Esophagus (tissue), 2 donors: ENCODE results near the gene LRRC14B. TPM values are rescaled to one million over a fixed set of nuclear protein-coding genes. Genes with fewer than 3 reads are reported as not detected.

Source experiments
- H3K27ac ChIP-seq, 2 donors: one replicate each; pipeline ENCODE4 v1.5.1; 2013; ENCODE audit warnings: low read depth in 2 of 2, mild to moderate bottlenecking in 2 of 2, inconsistent platforms in 1 of 2, low read length in 1 of 2, moderate library complexity in 1 of 2
- H3K27me3 ChIP-seq, 2 donors: one replicate each; pipeline ENCODE4 v1.6.1; 2013; ENCODE audit warnings: low read length in 2 of 2, control low read depth in 1 of 2, mild to moderate bottlenecking in 1 of 2; ENCODE audit not compliant: insufficient read depth in 2 of 2, control insufficient read depth in 1 of 2
- H3K36me3 ChIP-seq, 2 donors: one replicate each; pipeline ENCODE4 v1.6.1; 2013; ENCODE audit warnings: low read length in 1 of 2; ENCODE audit not compliant: control insufficient read depth in 2 of 2, insufficient read depth in 2 of 2
- H3K4me1 ChIP-seq, 2 donors: one replicate each; pipeline ENCODE4 v1.6.1; 2013; ENCODE audit warnings: low read length in 1 of 2; ENCODE audit not compliant: control insufficient read depth in 2 of 2, insufficient read depth in 2 of 2
- H3K4me3 ChIP-seq, 2 donors: one replicate each; pipeline ENCODE4 v1.5.1; 2013; ENCODE audit warnings: low read length in 2 of 2, mild to moderate bottlenecking in 2 of 2, low read depth in 1 of 2, moderate library complexity in 1 of 2
- H3K9me3 ChIP-seq, 2 donors: one replicate each; pipeline ENCODE4 v1.6.1; 2013; ENCODE audit warnings: mild to moderate bottlenecking in 2 of 2, low read depth in 1 of 2, low read length in 1 of 2, moderate library complexity in 1 of 2; ENCODE audit not compliant: control insufficient read depth in 2 of 2, insufficient read depth in 1 of 2
- WGBS, 2 donors: extraction: QIAGEN DNeasy Blood & Tissue Kit; methylation state at CpG; one replicate each; pipeline ENCODE4 v1.1.7; 2013; 5-methylcytosine and 5-hydroxymethylcytosine counted together
- polyA plus RNA-seq, 2 donors: library from polyadenylated mRNA; stranded (reverse); fragments of 200-250 nt; gene quantifications; one replicate each; pipeline ENCODE4 v1.2.3, GENCODE V29; 2013
- donor health status: healthy with polysubstance abuse.
- donor health status: Bipolar disorder and iron deficiency.

Gene LRRC14B
- polyA plus RNA-seq, 2 donors: 0.02 TPM; not detected in 1

- H3K27me3 ChIP-seq: no peaks in the 10 kb centered on the region
- H3K27ac ChIP-seq: no peak overlapping the region
- H3K9me3 ChIP-seq: no peaks in the 10 kb centered on the region
- no peak overlapping the region for H3K4me3 ChIP-seq
- H3K36me3 ChIP-seq: no peaks in the 10 kb centered on the region
- no peaks in the 10 kb centered on the region for H3K4me1 ChIP-seq
- 76 to 81% methylated on average over 17 of the region's 17 CpGs for WGBS, 2 donors
Observed at GRCh38 chr5:172841-173251, 18.4 kb upstream of the LRRC14B start.

GRCh38 chr5:173392-174290 is 17.7 kb upstream of the LRRC14B start:
- no peak overlapping the region for H3K4me3 ChIP-seq
- H3K36me3 ChIP-seq: no peaks in the 10 kb centered on the region
- no peaks in the 10 kb centered on the region for H3K27me3 ChIP-seq
- no peak overlapping the region for H3K27ac ChIP-seq
- 79 to 83% methylated on average over 22 of the region's 22 CpGs for WGBS, 2 donors
- no peaks in the 10 kb centered on the region for H3K9me3 ChIP-seq
- no peaks in the 10 kb centered on the region for H3K4me1 ChIP-seq

- Histone ChIP-seq H3K27ac (no peak overlapping the region), H3K36me3 (no peaks in the 10 kb centered on the region), H3K27me3 (no peaks in the 10 kb centered on the region), H3K4me1 (no peaks in the 10 kb centered on the region), H3K9me3 (no peaks in the 10 kb centered on the region), H3K4me3 (no peak overlapping the region)
- 83 to 84% methylated on average over 5 of the region's 5 CpGs for WGBS, 2 donors
Observed at GRCh38 chr5:174291-174600, 17.0 kb upstream of the LRRC14B start.

- Histone ChIP-seq H3K36me3 (no peaks in the 10 kb centered on the region), H3K27me3 (no peaks in the 10 kb centered on the region), H3K9me3 (no peaks in the 10 kb centered on the region), H3K4me3 (no peak overlapping the region), H3K4me1 (peaks cover 0 to 2% of the 10 kb centered on the region in 2 donors), H3K27ac (no peak overlapping the region)
- 85 to 90% methylated on average over 16 of the region's 16 CpGs for WGBS, 2 donors
Observed at GRCh38 chr5:174876-175465, 16.3 kb upstream of the LRRC14B start.

GRCh38 chr5:176296-176823 is 14.9 kb upstream of the LRRC14B start:
- WGBS, 2 donors: 79 to 84% methylated on average over 11 of the region's 11 CpGs
- H3K4me3 ChIP-seq: no peak overlapping the region

GRCh38 chr5:178110-178509 is 13.2 kb upstream of the LRRC14B start:
- H3K4me3 ChIP-seq: no peak overlapping the region
- H3K27ac ChIP-seq: no peak overlapping the region
- peaks cover 0 to 2% of the 10 kb centered on the region in 2 donors for H3K4me1 ChIP-seq
- no peaks in the 10 kb centered on the region for H3K9me3 ChIP-seq
- no peaks in the 10 kb centered on the region for H3K27me3 ChIP-seq
- H3K36me3 ChIP-seq: no peaks in the 10 kb centered on the region
- WGBS, 2 donors: 75 to 80% methylated on average over 5 of the region's 5 CpGs

More at GRCh38 chr5:176296-176823, 14.9 kb upstream of the LRRC14B start:
- H3K4me1 ChIP-seq: peaks cover 0 to 2% of the 10 kb centered on the region in 2 donors
- H3K36me3 ChIP-seq: no peaks in the 10 kb centered on the region
- no peaks in the 10 kb centered on the region for H3K27me3 ChIP-seq
- H3K27ac ChIP-seq: no peak overlapping the region
- no peaks in the 10 kb centered on the region for H3K9me3 ChIP-seq

- 86 to 90% methylated on average over 9 of the region's 9 CpGs for WGBS, 2 donors
- Histone ChIP-seq H3K27ac (no peak overlapping the region), H3K4me1 (peaks cover 0 to 2% of the 10 kb centered on the region in 2 donors), H3K27me3 (no peaks in the 10 kb centered on the region), H3K9me3 (no peaks in the 10 kb centered on the region), H3K36me3 (no peaks in the 10 kb centered on the region), H3K4me3 (no peak overlapping the region)
Observed at GRCh38 chr5:179401-179800, 11.9 kb upstream of the LRRC14B start.

- WGBS, 2 donors: 73 to 81% methylated on average over 13 of the region's 13 CpGs
- Histone ChIP-seq H3K4me1 (peaks cover 0 to 2% of the 10 kb centered on the region in 2 donors), H3K9me3 (no peaks in the 10 kb centered on the region), H3K27me3 (no peaks in the 10 kb centered on the region), H3K27ac (no peak overlapping the region), H3K4me3 (no peak overlapping the region), H3K36me3 (no peaks in the 10 kb centered on the region)
Observed at GRCh38 chr5:180286-180918, 10.9 kb upstream of the LRRC14B start.

GRCh38 chr5:181160-181559 is 10.1 kb upstream of the LRRC14B start:
- Histone ChIP-seq H3K4me1 (peaks cover 0 to 2% of the 10 kb centered on the region in 2 donors), H3K27me3 (no peaks in the 10 kb centered on the region), H3K4me3 (no peak overlapping the region), H3K9me3 (no peaks in the 10 kb centered on the region), H3K27ac (no peak overlapping the region), H3K36me3 (no peaks in the 10 kb centered on the region)
- whole genome bisulfite sequencing, 2 donors: 88 to 93% methylated on average over 9 of the region's 9 CpGs
